H9 (cell line): ENCODE measurements around the gene CLDN34. TPM values are rescaled to one million over a fixed set of nuclear protein-coding genes. Genes with fewer than 3 reads are reported as not detected.

Experiments
- DNase-seq: peaks from one replicate; pipeline ENCODE4 v3.0.0-alpha.2; 2017
- H2AFZ ChIP-seq: one replicate; pipeline ENCODE4 v1.6.1; 2013; ENCODE audit warnings: mild to moderate bottlenecking, low read length, control low read depth, moderate library complexity
- H2AK5ac ChIP-seq: 2 replicates; pipeline ENCODE4 v1.6.1; 2013; ENCODE audit warnings: low read length, control low read depth, mixed read lengths; ENCODE audit not compliant: insufficient read length
- H2BK120ac ChIP-seq: one replicate; pipeline ENCODE4 v1.6.1; 2013; ENCODE audit warnings: low read depth, mild to moderate bottlenecking, low read length, control low read depth, inconsistent platforms; ENCODE audit not compliant: poor library complexity, severe bottlenecking
- H2BK12ac ChIP-seq: 2 replicates; pipeline ENCODE4 v1.6.1; 2013; ENCODE audit warnings: low read length, control low read depth, mixed read lengths, low read depth; ENCODE audit not compliant: insufficient read length
- H2BK15ac ChIP-seq: 2 replicates; pipeline ENCODE4 v1.6.1; 2013; ENCODE audit warnings: low read depth, low read length, control low read depth
- H2BK20ac ChIP-seq: one replicate; pipeline ENCODE4 v1.6.1; 2013; ENCODE audit warnings: low read depth, mild to moderate bottlenecking, low read length, control low read depth, inconsistent platforms; ENCODE audit not compliant: poor library complexity, severe bottlenecking
- H2BK5ac ChIP-seq: 2 replicates; pipeline ENCODE4 v1.6.1; 2013; ENCODE audit warnings: low read length, control low read depth, mixed read lengths; ENCODE audit not compliant: insufficient read length
- H3K14ac ChIP-seq: 2 replicates; pipeline ENCODE4 v1.6.1; 2013; ENCODE audit warnings: low read length, control low read depth; ENCODE audit not compliant: insufficient read depth
- H3K18ac ChIP-seq: 2 replicates; pipeline ENCODE4 v1.6.1; 2013; ENCODE audit warnings: low read depth, mild to moderate bottlenecking, mixed read lengths, low read length, control low read depth; ENCODE audit not compliant: insufficient read length
- H3K23ac ChIP-seq: 2 replicates; pipeline ENCODE4 v1.6.1; 2013; ENCODE audit warnings: low read length, control low read depth, mixed read lengths, low read depth; ENCODE audit not compliant: insufficient read length
- H3K23me2 ChIP-seq: 2 replicates; pipeline ENCODE4 v1.6.1; 2013; ENCODE audit warnings: low read depth, mild to moderate bottlenecking, mixed read lengths, low read length, control low read depth; ENCODE audit not compliant: insufficient read length, poor library complexity, severe bottlenecking
- H3K27ac ChIP-seq: 2 replicates; pipeline ENCODE4 v1.5.1; 2013; ENCODE audit warnings: low read length, control low read depth, mixed read lengths, low read depth; ENCODE audit not compliant: insufficient read length
- H3K27me3 ChIP-seq: 2 replicates; pipeline ENCODE4 v1.6.1; 2013; ENCODE audit warnings: low read length, control low read depth, inconsistent platforms; ENCODE audit not compliant: insufficient read depth
- H3K4ac ChIP-seq: 2 replicates; pipeline ENCODE4 v1.6.1; 2013; ENCODE audit warnings: low read depth, mild to moderate bottlenecking, control low read depth, inconsistent platforms, low read length, moderate library complexity
- H3K4me1 ChIP-seq: 2 replicates; pipeline ENCODE4 v1.6.1; 2013; ENCODE audit warnings: low read length, control low read depth, inconsistent platforms; ENCODE audit not compliant: insufficient read depth
- H3K4me2 ChIP-seq: 2 replicates; pipeline ENCODE4 v1.6.1; 2013; ENCODE audit warnings: low read length, control low read depth, mixed read lengths; ENCODE audit not compliant: insufficient read length, insufficient read depth
- H3K56ac ChIP-seq: 2 replicates; pipeline ENCODE4 v1.6.1; 2013; ENCODE audit warnings: low read depth, mild to moderate bottlenecking, mixed read lengths, low read length, control low read depth; ENCODE audit not compliant: insufficient read length
- H3K79me1 ChIP-seq: 2 replicates; pipeline ENCODE4 v1.6.1; 2013; ENCODE audit warnings: low read depth, mild to moderate bottlenecking, moderate library complexity, low read length, control low read depth, inconsistent platforms; ENCODE audit not compliant: insufficient read depth, poor library complexity, severe bottlenecking
- H3K79me2 ChIP-seq: 2 replicates; pipeline ENCODE4 v1.6.1; 2013; ENCODE audit warnings: low read length, control low read depth, inconsistent platforms; ENCODE audit not compliant: insufficient read depth
- H3K9ac ChIP-seq: 2 replicates; pipeline ENCODE4 v1.6.1; 2013; ENCODE audit warnings: low read length, control low read depth, mixed read lengths; ENCODE audit not compliant: insufficient read length; ENCODE audit errors: extremely low read depth
- H3K9me3 ChIP-seq: one replicate; pipeline ENCODE4 v1.6.1; 2013; ENCODE audit warnings: low read depth, low read length, inconsistent platforms; ENCODE audit not compliant: control insufficient read depth
- H3T11ph ChIP-seq: one replicate; pipeline ENCODE4 v1.6.1; 2013; ENCODE audit warnings: mild to moderate bottlenecking, low read length, control low read depth, inconsistent platforms
- H4K20me1 ChIP-seq: one replicate; pipeline ENCODE4 v1.6.1; 2013; ENCODE audit not compliant: control insufficient read depth, insufficient read length, insufficient read depth
- H4K5ac ChIP-seq: 2 replicates; pipeline ENCODE4 v1.6.1; 2013; ENCODE audit warnings: low read depth, mild to moderate bottlenecking, mixed read lengths, low read length, control low read depth; ENCODE audit not compliant: insufficient read length
- H4K8ac ChIP-seq: replicated peaks from 2 replicates; pipeline ENCODE4 v1.6.1; 2013; ENCODE audit warnings: low read length, control low read depth, mixed read lengths, low read depth; ENCODE audit not compliant: insufficient read length
- H4K91ac ChIP-seq: 2 replicates; pipeline ENCODE4 v1.6.1; 2013; ENCODE audit warnings: low read depth, mild to moderate bottlenecking, moderate library complexity, mixed read lengths, low read length, control low read depth; ENCODE audit not compliant: insufficient read length
- H3K27ac Mint-ChIP-seq, 3 experiments: 2 replicates in 2 of 3; 3 replicates in 1 of 3; pipeline ENCODE4 v1.8.0; 2020 to 2021; ENCODE audit warnings: mixed read lengths in 3 of 3, mild to moderate bottlenecking in 1 of 3, moderate library complexity in 1 of 3
- H3K27me3 Mint-ChIP-seq: 2 replicates; pipeline ENCODE4 v1.8.0; 2021; ENCODE audit warnings: low read depth, mild to moderate bottlenecking, moderate library complexity, mixed read lengths
- H3K36me3 Mint-ChIP-seq, 3 experiments: 2 replicates in 2 of 3; 3 replicates in 1 of 3; pipeline ENCODE4 v1.8.0; 2020 to 2021; ENCODE audit warnings: low read depth in 3 of 3, mixed read lengths in 3 of 3; ENCODE audit not compliant: insufficient read depth in 1 of 3
- H3K4me1 Mint-ChIP-seq, 2 experiments: 2 replicates each; pipeline ENCODE4 v1.8.0; 2020; ENCODE audit warnings: mixed read lengths in 2 of 2
- H3K4me3 Mint-ChIP-seq, 2 experiments: 2 replicates in 1 of 2; 3 replicates in 1 of 2; pipeline ENCODE4 v1.8.0; 2020 to 2021; ENCODE audit warnings: mild to moderate bottlenecking in 2 of 2, mixed read lengths in 2 of 2, moderate library complexity in 1 of 2
- H3K9me3 Mint-ChIP-seq, 2 experiments: 2 replicates in 1 of 2; 3 replicates in 1 of 2; pipeline ENCODE4 v1.8.0; 2020; ENCODE audit warnings: mild to moderate bottlenecking in 2 of 2, mixed read lengths in 2 of 2, moderate library complexity in 1 of 2
- CTCF ChIP-seq: fragments of 200-600 bp; sonication (generic); conservative IDR thresholded peaks from 3 replicates; pipeline ENCODE4 v1.8.0; 2021; ENCODE audit warnings: antibody characterized with exemption, mild to moderate bottlenecking
- WGBS: extraction: QIAGEN DNeasy Blood & Tissue Kit; methylation state at CpG from one replicate; pipeline ENCODE4 v1.1.7; 2013; ENCODE audit warnings: missing lambda C conversion rate, low lambda C conversion rate, mixed read lengths; ENCODE audit not compliant: insufficient read length; ENCODE audit errors: extremely low coverage; 5-methylcytosine and 5-hydroxymethylcytosine counted together
- total RNA-seq: library from RNA; stranded (reverse); gene quantifications from 2 replicates; pipeline ENCODE4 v1.2.1, GENCODE V29; 2021

CLDN34 gene
- total RNA-seq, 1 experiment from 2014 or later, result 0.39 TPM

DNA sequence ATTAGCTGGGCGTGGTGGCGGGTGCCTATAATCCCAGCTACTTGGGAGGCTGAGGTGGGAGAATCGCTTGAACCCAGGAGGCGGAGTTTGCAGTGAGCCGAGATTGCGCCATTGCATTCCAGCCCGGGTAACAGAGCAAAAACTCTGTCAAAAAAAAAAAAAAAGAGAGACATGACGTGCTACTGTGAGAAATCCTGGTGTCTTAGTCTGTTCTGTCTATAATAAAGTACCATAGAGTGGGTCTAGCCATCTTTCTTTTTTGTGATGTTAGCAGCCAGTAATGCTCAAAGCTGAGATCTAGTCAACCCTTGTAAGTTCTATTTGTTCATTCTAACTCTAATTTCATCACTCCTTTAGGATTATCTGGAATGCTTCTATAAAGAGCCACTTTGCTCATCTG, 38.9 kb downstream of the CLDN34 start:
- peaks cover 4 to 5% (median 5%) of the 10 kb centered on the region in 3 experiments; a peak in 6 of 7 replicates for H3K36me3 Mint-ChIP-seq
- Histone ChIP-seq H3K14ac (no peak overlapping the region), H3K23ac (no peak overlapping the region), H4K20me1 (no peaks in the 10 kb centered on the region), H4K5ac (no peak overlapping the region), H3K9ac (no peak overlapping the region), H3K4ac (no peak overlapping the region), H3K27me3 (no peaks in the 10 kb centered on the region), H3K4me1 (peaks cover 5% of the 10 kb centered on the region; the same call in 1 of the 2 replicates), H2BK20ac (no peak overlapping the region), H2BK12ac (no peak overlapping the region), H3K18ac (no peak overlapping the region), H3K79me1 (no peaks in the 10 kb centered on the region), H3K79me2 (no peaks in the 10 kb centered on the region), H3T11ph (no peak overlapping the region), H2AFZ (no peak overlapping the region), H4K91ac (no peak overlapping the region), H3K27ac (no peak overlapping the region), H2BK5ac (no peak overlapping the region), H3K9me3 (no peaks in the 10 kb centered on the region), H2BK15ac (no peak overlapping the region), H2BK120ac (no peak overlapping the region), H4K8ac (no peak overlapping the region), H3K4me2 (no peak overlapping the region), H2AK5ac (no peak overlapping the region), H3K23me2 (no peaks in the 10 kb centered on the region), H3K56ac (no peak overlapping the region)
- H3K27ac Mint-ChIP-seq, result no peak overlapping the region
- H3K9me3 Mint-ChIP-seq, result peaks cover 49 to 57% of the 10 kb centered on the region in 2 experiments
- WGBS, result no CpG with 5 or more reads among the region's 8 CpGs
- no peak overlapping the region for H3K4me3 Mint-ChIP-seq
- peaks cover 27 to 30% of the 10 kb centered on the region in 2 experiments for H3K4me1 Mint-ChIP-seq
- no peak for DNase-seq
- no peak for TF ChIP-seq CTCF
- H3K27me3 Mint-ChIP-seq, result no peaks in the 10 kb centered on the region
